NCI-H526 treated with DMSO at 0.1 percent for 48 hours (cell line): ENCODE results near the gene MSH3.

ENCODE experiments used
- DNase-seq: peaks from one replicate; lab custom pipeline; 2025; lab: John Stamatoyannopoulos, UW

MSH3 gene

DNA sequence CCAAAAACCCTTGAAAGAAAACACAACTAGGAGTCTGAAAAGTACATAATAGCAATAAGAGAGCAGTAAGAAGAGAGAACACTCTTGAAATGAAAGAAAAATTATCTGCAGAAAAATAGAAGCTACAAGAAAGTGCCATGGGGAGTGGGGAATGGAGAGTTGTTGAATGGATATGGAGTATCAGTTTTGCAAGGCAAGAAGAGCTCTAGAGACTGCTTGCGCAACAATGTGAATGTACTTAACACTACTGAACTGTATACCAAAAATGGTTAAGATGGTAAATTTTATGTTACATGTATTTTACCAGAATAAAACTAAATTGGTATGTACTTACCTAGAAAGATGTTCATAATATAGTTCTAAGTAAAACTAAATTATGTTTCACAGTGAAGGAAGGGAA, 251.0 kb downstream of the MSH3 start:
- DNase-seq: no peak

DNA sequence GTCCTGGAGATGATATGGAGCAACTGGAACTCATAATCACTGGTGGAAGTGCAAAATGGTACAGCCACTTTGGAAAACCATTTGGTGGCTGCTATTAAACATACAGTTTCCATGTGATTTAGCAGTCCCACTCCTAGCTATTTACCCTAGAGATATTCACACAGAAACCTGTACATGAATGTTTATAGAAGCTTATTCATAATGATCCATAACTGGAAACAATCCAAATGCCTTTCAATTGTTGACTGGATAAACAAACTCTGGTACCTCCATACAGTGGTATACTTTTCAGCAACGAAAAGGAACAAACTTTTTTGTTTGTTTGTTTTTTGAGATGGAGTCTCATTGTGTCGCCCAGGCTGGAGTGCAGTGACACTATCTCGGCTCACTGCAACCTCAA, 258.0 kb downstream of the MSH3 start:
- no peak for DNase-seq

DNA sequence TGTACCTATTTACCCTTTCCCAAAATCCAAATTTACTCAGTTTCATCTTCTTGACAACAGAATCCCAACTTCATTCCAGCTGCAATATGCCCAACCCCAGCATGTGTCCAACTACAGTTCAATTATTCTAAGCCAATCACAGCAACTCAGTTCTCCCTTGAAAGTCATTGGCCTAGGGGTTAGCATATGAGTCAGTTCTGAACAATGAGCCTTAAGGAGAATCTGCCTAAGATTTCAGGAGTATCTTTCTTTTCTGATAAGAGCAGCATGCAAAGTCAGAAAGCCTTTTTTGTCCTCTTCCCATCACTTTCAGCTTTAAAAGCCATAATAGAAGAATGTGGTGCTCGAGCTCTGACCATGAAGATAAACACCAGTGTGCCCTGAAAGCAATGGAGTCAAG, 261.3 kb downstream of the MSH3 start:
- DNase-seq: no peak

DNA sequence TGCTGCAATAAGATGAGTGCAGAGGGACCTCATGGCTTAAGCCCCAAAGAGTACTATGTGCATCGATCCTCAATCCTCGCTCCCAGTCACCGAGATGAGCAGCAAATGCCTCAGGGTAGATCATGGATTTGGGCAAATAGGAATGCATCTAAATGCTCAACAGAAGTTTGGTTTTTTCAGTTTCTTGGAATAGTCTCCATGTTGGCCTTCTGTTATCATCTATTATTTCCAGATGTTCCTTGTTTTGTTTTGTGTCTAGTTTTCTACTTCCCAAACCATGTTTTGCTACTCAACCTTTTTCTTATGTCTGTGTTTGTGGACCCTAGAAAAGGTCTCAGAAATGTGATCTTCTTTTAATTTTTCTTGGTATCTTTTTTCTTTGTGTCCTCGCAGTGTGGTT, 262.2 kb downstream of the MSH3 start:
- DNase-seq: no peak

DNA sequence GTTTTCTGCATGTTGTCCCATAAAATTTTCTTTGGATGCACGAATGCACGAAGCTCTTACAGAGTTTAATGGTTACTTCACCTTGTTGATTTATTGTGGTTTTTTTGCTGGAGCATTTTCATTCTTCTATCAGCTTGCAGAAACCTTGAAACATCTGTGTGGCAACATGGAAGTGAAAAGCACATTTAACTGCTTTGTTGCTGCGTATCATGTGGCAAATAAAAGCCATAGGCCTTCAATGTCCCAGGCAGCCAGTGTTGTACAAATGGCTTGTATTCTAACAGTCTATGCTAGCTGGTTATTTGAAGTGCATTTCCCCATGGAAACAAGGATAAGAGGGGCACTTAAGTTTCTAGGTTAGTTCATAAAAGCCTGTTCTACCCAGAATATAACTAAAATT, 263.2 kb downstream of the MSH3 start:
- no peak for DNase-seq

DNA sequence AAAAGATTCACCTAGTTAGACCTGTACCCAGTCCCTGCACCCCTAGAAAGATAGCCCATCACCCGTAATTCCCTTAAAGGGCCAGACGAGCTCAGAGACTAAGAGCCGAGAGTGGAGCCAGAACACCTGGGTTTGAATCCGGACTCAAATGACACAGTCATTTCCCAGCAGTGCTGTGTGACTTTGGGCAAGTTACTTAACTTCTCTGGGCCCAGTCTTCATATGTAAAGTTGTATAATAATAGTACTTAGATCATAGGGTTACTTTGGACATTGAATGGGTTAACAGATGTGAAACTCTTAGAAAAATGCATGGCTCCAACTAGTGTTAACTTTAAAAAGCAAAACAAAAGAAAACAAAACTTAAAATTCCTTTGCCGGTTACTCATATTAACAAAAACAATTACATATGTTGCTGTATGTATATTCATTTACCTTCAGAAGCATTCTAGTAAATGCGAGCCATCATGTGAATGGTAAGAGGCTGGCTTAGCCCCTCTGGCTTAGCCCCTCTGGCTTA, 265.3 kb downstream of the MSH3 start:
- no peak for DNase-seq

DNA sequence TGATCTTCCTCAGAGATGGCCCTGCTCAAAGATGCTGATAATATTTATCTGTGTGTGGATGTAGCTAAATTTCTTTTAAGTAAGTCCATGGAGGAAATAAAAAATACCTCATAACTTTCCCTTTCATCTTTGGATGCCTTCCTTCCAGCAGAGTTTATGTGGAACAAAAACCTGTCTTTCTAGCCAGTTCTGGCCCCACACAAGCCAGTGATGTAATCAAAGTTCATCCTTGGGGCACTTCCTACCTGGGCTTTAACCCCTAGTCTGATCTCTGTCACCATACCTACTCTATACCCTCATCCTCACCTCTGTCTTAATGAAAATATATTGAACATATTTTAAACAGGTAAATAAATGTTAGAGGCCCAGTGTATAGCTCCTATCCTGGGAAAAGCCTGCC, 265.9 kb downstream of the MSH3 start:
- no peak for DNase-seq

DNA sequence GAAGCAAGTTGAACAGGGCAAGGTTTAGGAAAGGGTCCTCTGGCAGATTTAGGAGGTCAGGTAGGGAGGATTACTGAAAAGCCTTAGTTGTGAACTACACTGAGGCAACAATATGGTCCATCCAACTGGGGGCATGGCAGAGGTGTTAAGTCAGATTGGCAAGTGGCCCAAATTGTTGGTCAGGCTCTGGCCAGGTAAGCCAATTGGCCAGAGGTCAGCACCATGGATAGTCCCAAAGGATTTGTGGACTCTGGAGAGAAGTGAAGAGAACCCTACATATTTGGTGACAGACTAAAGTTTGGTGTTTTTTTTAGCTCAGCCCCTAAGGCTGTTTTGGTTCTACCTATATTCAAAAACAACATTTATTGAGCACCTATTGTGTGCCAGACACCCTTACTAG, 266.6 kb downstream of the MSH3 start:
- no peak for DNase-seq

DNA sequence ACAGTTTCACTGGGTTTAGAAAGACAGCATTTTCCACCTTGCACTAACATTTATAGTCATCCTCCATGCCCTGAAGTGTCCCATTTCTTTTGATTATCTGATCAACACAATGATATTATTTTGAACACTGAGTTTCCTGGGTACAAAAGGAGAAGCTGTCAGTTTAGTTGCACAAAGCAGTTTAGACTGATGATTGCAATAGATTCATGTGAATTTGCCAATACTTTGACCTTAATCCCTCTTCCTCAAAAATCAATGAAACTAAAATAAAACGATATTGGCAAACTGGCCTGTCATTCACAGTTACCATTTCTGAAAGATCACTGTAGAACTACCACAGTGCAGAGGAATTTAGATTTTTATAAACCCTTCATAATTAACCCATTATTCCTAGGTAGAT, 271.5 kb downstream of the MSH3 start:
- DNase-seq: no peak
